ENCODE data around the gene CROCC.
A peak's percentile ranks its signal among the peaks of the same experiment; 100 is the strongest.

Gene CROCC

GRCh38 chr1:16988210-16988609 lies 66.5 kb downstream of the CROCC start:
- DNase-seq, result no peak

- DNase-seq, result no peak
These were observed 68.1 kb downstream of the CROCC start for GRCh38 chr1:16989676-16990391.

GRCh38 chr1:16991571-16991970 lies 69.8 kb downstream of the CROCC start:
- DNase-seq, result no peak

- DNase-seq, result no peak
These were observed 70.4 kb downstream of the CROCC start for GRCh38 chr1:16992102-16992501.

- DNase-seq, result no peak
These were observed 70.9 kb downstream of the CROCC start for GRCh38 chr1:16992675-16993074.

GRCh38 chr1:16993521-16994038 lies 71.8 kb downstream of the CROCC start:
- no peak for DNase-seq

GRCh38 chr1:16996845-16997244 lies 75.1 kb downstream of the CROCC start:
- DNase-seq, result no peak

GRCh38 chr1:16998589-16998988 lies 76.9 kb downstream of the CROCC start:
- DNase-seq, result no peak

- no peak for DNase-seq
These were observed 78.1 kb downstream of the CROCC start for GRCh38 chr1:16999863-17000262.

- DNase-seq, result no peak
These were observed 80.2 kb downstream of the CROCC start for GRCh38 chr1:17001760-17002523.

GRCh38 chr1:17002524-17002902 lies 80.8 kb downstream of the CROCC start:
- no peak for DNase-seq

GRCh38 chr1:17004466-17005364 lies 83.0 kb downstream of the CROCC start:
- no peak for DNase-seq

- DNase-seq, result no peak
These were observed 83.6 kb downstream of the CROCC start for GRCh38 chr1:17005365-17005740.

- DNase-seq, result no peak
These were observed 85.4 kb downstream of the CROCC start for GRCh38 chr1:17007121-17007520.

GRCh38 chr1:17008208-17008855 lies 86.6 kb downstream of the CROCC start:
- no peak for DNase-seq

GRCh38 chr1:17009706-17010105 lies 88.0 kb downstream of the CROCC start:
- no peak for DNase-seq

- no peak for DNase-seq
These were observed 89.3 kb downstream of the CROCC start for GRCh38 chr1:17011092-17011438.

- DNase-seq, result peak; percentile 81
These were observed 89.9 kb downstream of the CROCC start, which contains the start of gene ATP13A2 for GRCh38 chr1:17011439-17012307. Gene ATP13A2, minus strand, starts transcription at chr1:17011928. Its CDS starts 190 bp downstream, at chr1:17011738.

- no peak for DNase-seq
These were observed 91.2 kb downstream of the CROCC start for GRCh38 chr1:17012775-17013490.

GRCh38 chr1:17013491-17014320 lies 92.0 kb downstream of the CROCC start:
- DNase-seq, result no peak
